Inflammatory macrophage treated with lipopolysaccharide for 4 hours (primary cell): ENCODE data around the gene PRKCQ.

Source experiments
- DNase-seq: peaks from one replicate; pipeline ENCODE4 v3.0.0-alpha.2; 2020

Gene PRKCQ

DNA sequence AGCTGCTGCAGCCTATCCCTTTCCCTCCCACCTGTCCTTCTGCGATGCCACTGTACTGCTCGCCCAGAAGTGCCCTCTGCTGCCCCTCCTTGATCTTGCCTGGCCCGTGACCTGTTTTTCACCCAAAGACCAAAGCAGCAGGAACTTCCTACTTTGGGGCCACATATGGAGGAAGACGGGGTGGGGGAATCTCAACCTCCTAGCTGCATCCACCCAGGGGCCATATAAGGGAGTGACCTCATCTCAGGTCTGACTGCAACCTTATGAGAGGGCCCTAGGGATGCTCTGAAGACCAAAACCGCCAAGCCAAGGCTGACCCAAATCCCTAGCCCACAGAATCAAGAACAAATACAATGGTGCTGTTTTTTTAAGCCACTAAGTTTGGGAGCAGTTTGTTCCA is 15.7 kb downstream of the PRKCQ start:
- DNase-seq, result no peak

DNA sequence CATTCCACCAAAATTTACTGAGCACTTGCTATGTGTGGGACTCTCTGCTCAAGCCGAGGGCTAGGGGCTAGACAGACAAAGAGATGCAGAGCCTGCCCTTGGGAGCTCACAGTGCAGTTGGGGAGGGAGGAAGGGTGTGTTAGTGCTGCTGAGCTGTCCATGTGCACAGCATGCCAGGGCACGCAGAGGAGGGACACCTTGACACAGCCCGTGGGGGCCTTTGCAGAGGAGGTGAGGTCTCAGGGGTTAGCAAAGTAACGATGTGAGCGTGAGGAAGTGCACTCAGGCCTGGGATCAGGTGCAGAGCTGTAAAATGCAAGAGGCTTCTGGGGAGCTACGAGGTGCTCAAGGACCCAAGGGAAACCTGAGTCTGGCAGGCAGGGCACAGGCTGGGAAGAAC is 16.3 kb downstream of the PRKCQ start:
- DNase-seq, result no peak

DNA sequence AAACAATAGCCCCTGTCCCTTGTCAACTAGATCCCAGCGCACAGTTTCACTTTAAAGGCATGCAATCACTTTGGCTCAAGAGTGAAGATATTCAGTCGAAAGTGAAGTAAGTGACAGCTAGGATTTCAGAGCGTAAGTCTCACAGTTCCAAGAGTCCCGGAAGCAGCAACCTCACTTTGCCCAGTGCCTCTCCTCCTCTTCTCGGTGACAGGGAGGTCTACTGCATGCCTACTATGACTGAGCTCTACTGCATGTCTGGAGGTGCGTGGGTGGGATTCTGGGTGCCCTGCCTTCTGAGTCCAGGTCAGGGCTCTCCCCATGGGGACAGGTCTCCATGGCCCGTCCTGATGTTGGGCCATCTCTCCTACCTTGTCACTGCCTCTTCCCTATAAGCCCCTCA is 17.0 kb downstream of the PRKCQ start:
- DNase-seq, result peak; percentile 40

DNA sequence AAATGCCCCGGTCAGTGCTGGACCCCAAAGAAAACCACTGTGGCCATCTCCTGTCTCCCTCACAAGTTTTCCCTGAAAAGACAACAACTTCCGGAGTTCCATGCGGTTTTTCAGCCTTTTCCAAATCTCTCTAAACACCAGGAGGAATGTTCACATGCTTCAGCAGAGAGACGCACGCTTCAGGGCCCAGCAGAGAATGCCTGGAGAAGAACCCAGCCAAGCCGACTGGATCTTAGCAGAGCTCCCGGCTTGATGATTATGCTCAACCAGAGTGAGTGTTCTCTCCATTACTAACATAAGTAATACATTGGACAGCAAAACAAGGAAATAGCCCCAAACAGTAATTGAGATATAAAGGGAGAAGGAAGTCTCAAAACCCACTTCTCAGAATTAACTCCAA is 17.9 kb downstream of the PRKCQ start:
- no peak for DNase-seq

DNA sequence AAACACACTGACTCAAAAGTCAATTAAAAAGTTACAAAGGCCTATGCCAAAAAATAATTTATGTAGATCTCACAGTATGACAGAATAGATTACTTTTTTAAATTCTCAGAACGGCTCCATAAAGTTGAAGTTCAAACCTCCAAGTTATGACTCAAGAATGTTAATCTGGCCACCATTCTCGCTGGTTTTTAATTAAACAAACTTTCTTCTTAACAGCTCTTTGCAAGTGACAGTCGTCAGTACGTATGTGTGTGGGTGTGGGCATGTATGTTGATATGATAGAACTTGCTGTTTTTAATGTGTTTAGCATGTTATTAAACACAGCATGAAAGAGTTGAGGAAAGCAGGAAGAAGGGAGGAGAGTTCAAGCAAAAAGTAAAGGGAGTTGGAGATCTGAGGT is 18.5 kb downstream of the PRKCQ start:
- no peak for DNase-seq

DNA sequence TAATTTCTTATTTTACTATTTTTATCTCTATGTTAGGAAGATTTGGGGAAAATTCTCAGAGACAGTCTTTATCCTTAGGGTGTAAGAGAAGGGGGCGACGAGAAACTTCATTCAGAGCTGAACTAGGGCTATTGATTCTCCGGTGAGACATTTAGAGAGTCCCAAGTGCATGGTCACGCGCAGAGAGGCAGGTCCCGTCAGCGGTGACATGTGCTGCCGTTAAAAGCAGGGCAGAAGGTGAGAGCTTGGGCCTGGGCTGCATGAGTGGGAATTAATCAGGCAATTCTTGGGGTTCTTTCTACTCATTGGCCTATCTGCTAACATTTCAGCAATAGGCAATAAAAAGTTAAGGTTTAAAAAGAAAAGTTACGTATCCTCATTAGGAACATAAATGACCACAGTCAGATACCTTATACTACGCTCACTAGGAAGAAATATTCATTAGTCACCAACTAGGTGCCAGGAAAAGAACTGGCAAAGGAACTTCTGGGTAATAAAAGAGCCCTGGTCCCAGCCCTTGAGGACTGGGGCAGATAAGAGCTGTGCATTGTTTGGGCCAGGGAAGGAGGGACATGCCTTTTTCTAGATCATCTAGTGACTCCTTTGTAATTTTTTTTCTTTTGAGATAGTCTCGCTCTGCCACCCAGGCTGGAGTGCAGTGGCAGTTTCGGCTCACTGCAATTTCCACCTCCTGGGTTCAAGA is 21.2 kb downstream of the PRKCQ start:
- DNase-seq, result no peak

DNA sequence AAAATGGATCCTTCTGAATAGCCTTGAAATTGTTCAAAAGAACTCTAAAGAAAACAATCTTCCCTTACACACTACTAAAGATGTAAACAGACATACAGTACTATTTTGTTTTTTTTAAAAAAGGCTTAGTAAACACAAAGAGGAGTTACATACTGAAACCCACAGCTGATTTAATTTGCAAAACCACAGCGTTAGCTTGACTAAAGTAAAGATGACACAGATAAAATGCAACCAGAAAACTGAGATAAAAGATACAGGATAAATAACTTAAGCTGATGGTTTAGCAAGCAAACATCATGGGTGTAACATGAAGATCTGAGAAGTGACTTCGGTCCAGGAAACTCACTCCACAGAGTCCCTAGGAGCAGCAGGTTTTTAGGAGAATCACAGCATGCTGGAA is 21.8 kb downstream of the PRKCQ start:
- no peak for DNase-seq

DNA sequence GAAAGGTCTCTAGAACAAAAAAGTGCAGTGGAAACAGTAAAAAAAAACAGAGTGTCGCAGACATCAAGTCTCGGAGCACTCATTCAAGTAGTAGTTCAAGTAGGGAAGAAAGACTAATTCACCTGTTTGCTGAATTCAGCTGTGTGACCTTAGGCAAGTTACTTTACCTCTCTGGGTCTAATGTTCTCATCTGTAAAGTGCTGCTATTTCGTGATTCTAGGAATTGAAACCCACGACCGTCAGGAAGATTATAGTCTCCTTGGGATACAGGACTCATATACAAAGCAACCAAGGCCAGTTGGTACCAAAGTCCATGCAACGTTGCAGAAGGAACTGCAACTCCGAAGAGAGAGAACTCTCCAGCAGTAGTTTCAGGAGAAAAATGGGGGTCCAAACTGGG is 26.1 kb downstream of the PRKCQ start:
- DNase-seq, result no peak

DNA sequence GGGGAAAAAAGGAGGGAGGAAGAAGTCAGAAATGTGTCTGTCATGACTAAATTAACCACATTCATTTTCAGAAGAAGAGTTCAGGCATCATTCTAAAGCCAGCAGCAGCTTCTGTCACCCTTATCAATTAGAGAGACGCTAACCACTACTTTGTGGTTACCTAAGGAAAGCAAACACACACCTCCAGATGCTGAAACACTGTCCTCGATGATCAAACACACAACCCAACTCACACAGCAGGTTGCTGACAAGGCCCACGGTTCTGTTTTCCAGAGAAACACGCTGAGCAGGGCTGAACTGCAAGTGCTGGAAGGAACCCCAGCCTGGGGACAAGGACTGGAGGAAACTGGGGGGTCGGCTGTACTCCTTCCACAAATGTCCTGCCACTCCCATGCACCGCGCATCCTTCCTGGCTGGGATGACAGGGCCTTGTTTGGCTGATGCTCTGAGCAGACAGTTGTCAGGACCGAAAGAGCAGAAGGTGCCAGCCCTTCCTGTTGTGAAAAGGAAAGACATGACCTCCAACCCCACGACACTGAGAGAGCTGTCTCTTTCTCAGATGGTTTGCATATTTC is 36.6 kb downstream of the PRKCQ start:
- no peak for DNase-seq

DNA sequence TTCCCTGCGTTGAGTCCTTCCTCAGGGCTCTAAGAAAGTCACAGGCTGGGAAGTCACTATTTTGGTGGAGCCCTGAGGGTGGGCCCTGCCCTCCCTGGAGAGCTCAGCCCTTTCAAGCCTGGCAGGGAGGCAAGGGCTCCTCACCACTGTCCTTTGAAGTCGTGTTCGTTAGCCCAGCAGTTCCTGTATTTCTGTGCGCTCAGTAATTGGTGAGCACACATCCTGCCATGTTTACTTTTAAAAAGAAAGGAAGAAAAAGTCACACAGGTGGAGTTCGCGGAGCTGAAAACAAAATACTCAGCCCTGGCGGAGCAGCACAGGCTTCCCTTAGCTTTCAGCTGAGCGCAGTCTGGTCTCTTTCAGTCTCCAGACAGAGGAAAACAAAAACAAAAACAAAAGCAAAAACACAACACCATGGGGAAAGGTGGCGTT is 37.1 kb downstream of the PRKCQ start:
- no peak for DNase-seq

DNA sequence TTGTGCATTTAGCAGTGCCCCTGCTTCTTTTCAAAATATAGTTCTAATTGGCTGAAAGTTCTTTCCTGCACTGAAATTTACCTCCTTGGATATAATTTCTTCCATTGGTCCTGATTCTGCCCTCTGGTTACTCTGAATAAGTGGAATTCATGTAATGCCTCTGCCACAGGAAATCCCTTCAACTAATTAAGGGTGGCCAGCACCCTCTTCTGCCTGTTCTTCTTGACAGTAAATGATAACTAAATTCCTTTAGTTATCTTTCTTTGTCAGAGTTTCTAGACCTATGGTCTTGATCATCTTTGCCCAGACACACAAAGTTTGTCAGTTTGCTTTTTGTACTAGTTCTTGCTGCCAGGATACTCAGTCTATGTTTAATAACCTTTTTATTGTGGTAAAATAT is 40.2 kb downstream of the PRKCQ start:
- no peak for DNase-seq

DNA sequence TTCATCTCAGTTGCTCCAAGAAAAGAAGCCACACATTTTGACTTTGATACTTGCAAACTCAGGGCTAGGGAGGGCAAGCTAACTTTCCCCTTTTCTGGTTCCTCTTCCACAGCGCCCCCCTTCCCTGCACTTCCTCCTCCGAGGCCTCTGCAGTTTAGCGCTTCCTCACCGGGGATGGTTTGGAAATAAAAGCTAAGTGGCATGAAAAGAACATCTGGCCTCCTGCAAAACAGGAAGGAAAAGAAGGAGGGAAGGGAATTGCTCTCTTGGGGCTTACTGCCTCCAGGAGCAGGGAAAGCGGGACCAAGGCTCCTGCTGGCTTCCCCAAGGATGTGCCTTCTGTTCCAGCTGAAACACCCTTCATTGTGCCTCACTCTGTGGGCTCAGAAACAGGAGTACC is 42.3 kb downstream of the PRKCQ start:
- peak; percentile 63 for DNase-seq

DNA sequence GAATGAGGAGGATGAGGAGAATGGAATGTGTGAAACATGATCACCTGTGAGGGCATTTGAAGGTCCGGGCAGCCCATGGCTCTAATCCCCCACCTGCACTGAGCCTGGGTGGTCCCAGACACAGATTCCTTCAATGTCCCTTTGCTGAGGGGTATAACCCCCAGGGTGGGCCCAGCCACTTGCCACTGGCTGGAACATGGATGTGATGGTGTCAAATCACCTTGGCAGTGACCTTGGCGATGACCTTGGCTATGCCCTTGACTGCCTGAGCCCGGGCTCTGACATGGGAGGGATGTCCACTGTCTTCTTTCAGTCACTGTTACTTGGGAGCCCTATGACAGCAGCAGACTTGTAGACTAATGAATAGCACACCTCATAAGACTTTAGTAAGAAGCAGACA is 44.0 kb downstream of the PRKCQ start:
- DNase-seq, result no peak

DNA sequence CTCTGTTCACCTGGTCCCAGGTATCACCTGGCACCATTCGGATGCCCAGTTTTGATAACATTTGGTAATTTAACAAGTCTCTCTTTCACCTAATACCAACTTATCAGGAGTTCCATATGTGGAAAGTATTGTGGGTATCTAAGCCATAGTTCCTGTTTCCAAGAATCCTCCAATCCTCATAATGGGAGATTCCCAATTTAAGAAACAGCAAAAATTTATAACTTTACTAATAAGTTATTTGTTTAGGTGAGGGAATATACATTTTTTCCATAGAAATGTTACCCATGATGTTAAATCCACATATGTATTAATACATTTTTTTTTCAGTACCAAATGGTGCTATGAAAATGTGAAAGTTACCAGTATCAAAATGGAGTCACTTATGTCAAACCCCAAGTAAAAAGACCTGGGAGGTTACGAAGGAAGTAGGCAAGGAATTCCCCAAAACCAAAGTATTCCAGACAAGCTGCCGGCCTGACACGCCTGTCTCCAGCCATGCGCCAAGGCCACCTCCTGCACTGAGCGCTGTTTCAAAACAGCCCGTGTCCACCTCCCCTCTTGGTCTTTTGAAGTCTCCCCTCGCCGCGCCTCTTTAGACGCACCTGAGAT is 44.8 kb downstream of the PRKCQ start:
- peak; percentile 36 for DNase-seq

DNA sequence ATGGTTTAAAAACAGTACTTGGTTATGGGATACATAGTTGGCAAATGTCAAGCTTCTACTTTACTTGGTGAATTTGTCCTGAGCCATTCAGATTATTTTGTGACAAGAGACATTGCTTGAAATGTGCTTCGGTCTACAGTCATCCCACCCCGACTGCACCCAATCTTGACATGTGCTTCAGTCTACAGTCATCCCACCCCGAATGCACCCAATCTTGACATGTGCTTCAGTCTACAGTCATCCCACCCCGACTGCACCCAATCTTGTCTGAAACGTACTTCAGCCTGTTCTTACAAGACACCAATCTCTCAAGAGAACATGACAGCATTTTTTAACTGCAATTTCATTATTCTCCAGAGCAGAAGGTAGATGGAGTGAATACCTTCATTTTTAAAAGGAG is 47.8 kb downstream of the PRKCQ start:
- no peak for DNase-seq

DNA sequence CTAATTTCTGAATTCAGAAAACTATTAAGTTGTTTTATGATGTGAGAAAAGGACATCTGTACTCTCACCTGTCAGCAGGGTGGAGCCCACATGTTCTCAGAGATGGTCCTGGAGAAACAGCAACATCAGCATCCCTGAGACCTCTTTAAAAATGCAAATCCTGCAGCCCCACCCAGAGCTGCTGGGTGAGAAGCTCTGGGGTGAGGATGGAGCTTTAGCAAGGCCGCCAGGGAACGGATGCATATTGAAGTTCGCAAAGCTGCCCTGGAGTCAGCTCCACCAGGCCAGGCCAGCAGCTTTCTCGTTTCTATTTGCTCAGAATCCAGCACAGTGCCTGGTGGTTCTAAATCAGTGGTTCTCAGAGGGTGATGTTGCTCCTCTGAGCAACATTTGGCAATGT is 49.1 kb downstream of the PRKCQ start:
- DNase-seq, result no peak

DNA sequence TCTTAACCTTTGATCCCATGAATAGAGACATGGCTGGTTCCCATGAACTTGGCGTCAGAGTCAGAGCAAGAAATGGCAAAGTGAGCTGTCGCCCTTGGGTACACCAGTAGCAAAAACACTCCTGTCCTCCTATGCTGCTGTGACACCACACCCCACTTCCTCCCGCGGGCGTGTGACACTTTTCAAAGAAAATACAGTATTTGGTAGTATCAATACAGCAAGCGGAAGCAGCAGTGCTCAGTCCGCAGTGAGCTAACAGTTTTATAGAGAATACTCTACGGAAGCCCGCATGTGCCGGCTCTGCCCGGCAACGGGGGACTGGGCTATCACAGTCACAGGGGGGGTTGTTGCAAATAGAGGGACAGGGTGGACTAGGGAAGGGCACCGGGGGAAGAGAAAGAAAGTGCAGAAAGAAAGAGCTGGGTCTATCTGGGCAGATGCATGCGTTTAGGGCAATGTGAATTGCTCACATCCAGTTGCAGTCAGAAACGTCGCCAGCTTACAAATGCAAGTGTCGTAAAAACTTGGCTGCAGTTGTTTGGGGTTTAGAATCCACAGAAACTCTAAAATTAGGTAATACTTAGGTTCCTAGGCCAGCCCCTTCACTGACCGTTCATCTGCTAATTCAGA is 49.8 kb downstream of the PRKCQ start:
- no peak for DNase-seq

DNA sequence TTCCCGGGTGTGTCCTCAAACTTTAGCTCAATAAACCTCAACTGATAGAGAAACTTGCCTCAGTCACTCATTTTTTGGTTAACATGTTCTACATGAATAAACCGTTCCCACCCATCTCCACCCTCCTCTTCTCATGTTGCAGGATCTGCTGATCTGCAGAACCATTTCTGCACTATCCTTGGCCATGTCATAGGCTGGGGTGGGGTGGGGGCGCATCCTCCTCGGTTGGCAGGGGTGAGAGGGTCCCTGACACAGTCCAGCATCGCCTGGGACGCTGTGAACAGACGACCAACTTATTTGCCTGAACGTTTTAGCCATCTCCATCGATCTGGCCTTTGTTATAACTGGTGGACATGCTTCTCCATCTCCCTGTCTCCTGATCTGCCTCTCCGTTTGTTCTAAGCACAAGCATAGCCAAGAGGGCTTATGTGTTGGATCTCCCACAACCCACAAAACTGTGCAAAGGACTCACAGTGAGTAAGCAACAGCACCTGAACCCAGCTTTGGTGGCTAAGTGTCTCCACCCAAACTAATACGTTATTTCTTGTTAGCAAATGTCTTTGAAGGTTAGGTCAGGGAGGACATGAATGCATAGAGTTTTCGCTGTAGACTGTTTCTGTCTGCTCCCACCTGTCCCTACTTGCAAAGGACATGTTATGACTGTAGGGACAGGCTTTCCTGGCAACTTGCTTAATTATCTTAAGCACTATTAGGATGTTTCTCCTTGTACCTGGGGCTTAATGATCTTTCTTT is 51.7 kb downstream of the PRKCQ start:
- no peak for DNase-seq

DNA sequence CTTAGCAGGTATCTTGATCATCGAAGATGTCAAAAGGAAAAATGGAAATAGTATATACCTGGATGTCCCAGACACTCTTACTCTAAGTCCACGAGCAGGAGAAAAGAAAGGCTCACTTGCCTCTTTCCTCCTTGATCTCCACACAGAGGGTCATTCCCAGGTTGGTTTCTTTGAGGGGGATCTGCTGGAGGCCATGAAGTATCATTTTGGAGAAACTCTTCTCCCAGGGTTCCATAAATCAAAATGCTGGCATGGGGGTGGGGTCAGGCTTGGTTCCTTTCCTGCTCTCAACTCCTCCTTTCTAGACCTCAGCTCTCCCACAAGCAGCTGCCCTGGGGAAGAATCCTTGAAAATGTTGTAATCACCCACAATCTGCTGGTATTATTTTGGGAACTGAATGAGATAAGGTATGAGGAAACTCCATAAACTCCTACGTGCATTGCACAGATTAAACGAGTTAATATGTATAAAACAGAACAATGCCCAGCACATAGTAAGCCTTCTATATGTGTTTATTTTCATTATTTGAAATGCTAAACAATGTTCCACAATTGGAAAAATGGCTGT is 54.4 kb downstream of the PRKCQ start:
- DNase-seq, result peak; percentile 27

DNA sequence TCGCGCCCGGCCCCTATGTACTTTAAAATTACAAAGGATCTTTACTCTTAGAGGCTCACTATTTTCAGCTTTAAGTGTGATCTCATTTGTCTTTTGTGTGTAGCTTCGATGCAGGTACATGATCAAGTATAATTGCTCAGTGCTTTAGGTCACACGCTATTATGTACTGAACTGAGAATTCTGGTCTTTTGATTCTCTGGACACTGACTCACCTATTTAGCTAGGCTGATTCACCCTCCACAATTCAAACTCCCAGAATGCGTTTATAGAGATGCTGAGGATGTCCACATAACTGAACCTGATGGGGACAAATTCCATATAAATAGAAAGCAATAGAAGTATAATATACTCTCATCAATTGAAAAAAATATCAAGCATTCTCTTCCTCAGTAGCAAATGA is 57.8 kb downstream of the PRKCQ start:
- no peak for DNase-seq

DNA sequence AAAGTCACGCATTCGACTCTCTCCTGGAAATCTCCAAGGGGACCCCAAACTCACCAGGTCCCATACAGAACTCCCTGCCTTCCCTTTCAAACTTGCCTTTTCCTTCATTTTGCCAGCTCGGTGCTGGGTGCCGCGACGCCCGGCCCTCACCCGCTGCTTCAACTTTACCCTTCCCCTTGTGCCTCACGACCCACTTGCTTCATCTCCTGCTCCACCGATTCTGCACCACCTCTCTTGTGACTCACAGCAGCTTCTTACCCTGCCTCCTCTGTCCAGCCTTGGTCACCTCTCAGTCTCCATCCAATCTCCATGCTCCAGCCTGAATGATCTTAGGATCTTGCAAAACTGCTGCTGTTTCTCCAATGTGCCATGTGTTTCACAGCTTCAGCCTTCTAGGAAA is 59.9 kb downstream of the PRKCQ start:
- DNase-seq, result no peak

DNA sequence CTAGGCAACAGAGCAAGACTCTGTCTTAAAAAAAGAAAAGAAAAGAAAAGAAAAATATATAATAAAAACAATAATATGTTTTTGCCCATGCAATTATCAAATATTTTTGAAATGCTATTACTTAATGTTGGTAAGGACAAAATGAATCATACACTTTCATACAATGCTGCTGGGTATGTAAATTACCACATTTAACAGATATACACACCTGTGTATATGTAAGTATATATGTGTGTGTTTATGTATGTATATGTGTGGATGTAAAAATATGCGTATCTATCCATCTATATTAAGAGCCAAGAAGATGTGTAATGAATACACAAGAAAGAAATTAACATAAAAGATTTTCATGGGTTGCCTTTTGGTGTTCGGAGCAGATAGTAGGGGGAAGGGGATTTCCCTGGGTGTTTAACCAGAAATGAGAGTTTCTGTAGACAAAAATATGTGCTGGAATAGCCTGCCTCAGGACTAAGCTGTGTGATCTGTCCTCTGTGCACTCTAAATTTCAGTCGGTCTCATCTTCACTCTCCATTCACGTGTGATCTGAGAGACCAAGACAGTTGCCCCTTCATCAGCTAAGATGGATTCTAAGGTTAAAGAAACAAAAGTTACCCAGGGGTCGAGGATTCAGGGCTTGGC is 61.2 kb downstream of the PRKCQ start:
- DNase-seq, result no peak

DNA sequence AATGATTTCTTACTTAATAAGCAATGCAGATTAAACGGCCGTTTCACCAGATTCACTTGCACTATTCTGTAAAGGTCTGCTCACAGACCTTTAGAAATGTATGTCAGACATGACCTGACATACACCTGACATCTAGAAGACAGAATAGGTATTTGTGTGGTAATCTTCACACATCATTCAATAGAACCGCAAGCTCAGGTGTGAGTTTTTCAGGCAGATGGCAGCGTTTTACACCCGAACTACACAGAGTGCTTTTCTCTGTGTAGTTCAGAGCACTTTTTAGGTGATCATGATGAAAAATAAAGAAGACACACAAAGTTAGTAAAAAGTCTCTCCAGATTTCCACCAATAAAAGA is 63.2 kb downstream of the PRKCQ start:
- no peak for DNase-seq
